ENCODE measurements around the gene DAB2. TPM values are rescaled to one million over a fixed set of nuclear protein-coding genes. Genes with fewer than 3 reads are reported as not detected.
"Not testable (repeated sequence)": the region's sequence is repeated elsewhere in the genome, so short reads cannot be mapped to it uniquely, and the experiment has no call there.

Gene DAB2
- total and polyA plus RNA-seq, 2 experiments from 2014 or later = 266 to 533 TPM

- no peaks in the 10 kb centered on the region for H3K27me3 ChIP-seq (replicated peaks; ENCODE audit: insufficient read depth)
- TF ChIP-seq EZH2 (IDR thresholded peaks at IDR 0.05; ENCODE audit: insufficient read depth, poor library complexity, severe bottlenecking) = no peak
- TF ChIP-seq EZH2phosphoT487 (IDR thresholded peaks at IDR 0.05; ENCODE audit: insufficient read depth, low read depth) = no peak
- no peak overlapping the region for H2AFZ ChIP-seq
- H3K9me3 ChIP-seq (ENCODE audit: low read depth) = no peaks in the 10 kb centered on the region
- no peaks in the 10 kb centered on the region for H3F3A ChIP-seq (ENCODE audit: insufficient read depth)
- in situ Hi-C loops (cut with MboI) = no loop called here
- no peak overlapping the region for H3K9ac ChIP-seq
- H3K27ac ChIP-seq = no peak overlapping the region
- H3K4me3 ChIP-seq = no peak overlapping the region
- H3K4me2 ChIP-seq (ENCODE audit: unreplicated experiment) = no peak overlapping the region
- H3K4me1 ChIP-seq (ENCODE audit: insufficient read depth) = peaks cover 6% of the 10 kb centered on the region; the same call in 1 of the 2 replicates
- no peak for DNase-seq
- no peaks in the 10 kb centered on the region for H4K20me1 ChIP-seq (ENCODE audit: insufficient read depth)
- H3K36me3 ChIP-seq (ENCODE audit: low read depth) = no peaks in the 10 kb centered on the region
- no peaks in the 10 kb centered on the region for H3K79me2 ChIP-seq (ENCODE audit: insufficient read depth)
- WGBS, 2 experiments (ENCODE audit: low coverage in 1 of 2, low lambda C conversion rate in 2 of 2, missing lambda C conversion rate in 2 of 2) = 7 to 9% methylated on average over 1 of the region's 1 CpG
- no peaks in the 10 kb centered on the region for H3K9me2 ChIP-seq (ENCODE audit: insufficient read depth)
Observed at GRCh38 chr5:39337252-39337915, 87.4 kb downstream of the DAB2 start.

- H3K9ac ChIP-seq; H3K4me2 ChIP-seq (ENCODE audit: unreplicated experiment); H3K9me3 ChIP-seq (ENCODE audit: low read depth); H3K9me2 ChIP-seq (ENCODE audit: insufficient read depth); H3K4me1 ChIP-seq (ENCODE audit: insufficient read depth); H3K79me2 ChIP-seq (ENCODE audit: insufficient read depth); H3K4me3 ChIP-seq; in situ Hi-C loops (cut with MboI); H3K27ac ChIP-seq; H3K36me3 ChIP-seq (ENCODE audit: low read depth); H3K27me3 ChIP-seq (replicated peaks; ENCODE audit: insufficient read depth); H3F3A ChIP-seq (ENCODE audit: insufficient read depth); H2AFZ ChIP-seq; H4K20me1 ChIP-seq (ENCODE audit: insufficient read depth); DNase-seq: not testable (repeated sequence)
- WGBS, 2 experiments (ENCODE audit: low coverage in 1 of 2, low lambda C conversion rate in 2 of 2, missing lambda C conversion rate in 2 of 2) = 80 to 82% methylated on average over 4 to 16 of the region's 27 CpGs
Observed at GRCh38 chr5:39334296-39334695, 90.5 kb downstream of the DAB2 start.

GRCh38 chr5:39333104-39333503, 91.7 kb downstream of the DAB2 start:
- no peaks in the 10 kb centered on the region for H3K4me1 ChIP-seq (ENCODE audit: insufficient read depth)
- H3K9me3 ChIP-seq (ENCODE audit: low read depth) = no peaks in the 10 kb centered on the region
- TF ChIP-seq EZH2 (IDR thresholded peaks at IDR 0.05; ENCODE audit: insufficient read depth, poor library complexity, severe bottlenecking) (no peak), EZH2phosphoT487 (IDR thresholded peaks at IDR 0.05; ENCODE audit: insufficient read depth, low read depth) (no peak)
- no peak overlapping the region for H3K9ac ChIP-seq
- H3K9me2 ChIP-seq (ENCODE audit: insufficient read depth) = no peaks in the 10 kb centered on the region
- no peaks in the 10 kb centered on the region for H4K20me1 ChIP-seq (ENCODE audit: insufficient read depth)
- H3K4me2 ChIP-seq (ENCODE audit: unreplicated experiment) = no peak overlapping the region
- H3K27me3 ChIP-seq (replicated peaks; ENCODE audit: insufficient read depth) = no peaks in the 10 kb centered on the region
- no peak overlapping the region for H2AFZ ChIP-seq
- H3K36me3 ChIP-seq (ENCODE audit: low read depth) = no peaks in the 10 kb centered on the region
- H3K27ac ChIP-seq = no peak overlapping the region
- no peaks in the 10 kb centered on the region for H3F3A ChIP-seq (ENCODE audit: insufficient read depth)
- no peaks in the 10 kb centered on the region for H3K79me2 ChIP-seq (ENCODE audit: insufficient read depth)
- H3K4me3 ChIP-seq = no peak overlapping the region
- 88 to 97% methylated on average over 1 of the region's 1 CpG for WGBS, 2 experiments (ENCODE audit: low coverage in 1 of 2, low lambda C conversion rate in 2 of 2, missing lambda C conversion rate in 2 of 2)
- in situ Hi-C loops (cut with MboI) = no loop called here
- DNase-seq = no peak

GRCh38 chr5:39331861-39332381, 92.9 kb downstream of the DAB2 start:
- peak; percentile 46 for DNase-seq
- Histone ChIP-seq H3K27me3 (replicated peaks; ENCODE audit: insufficient read depth) (no peaks in the 10 kb centered on the region), H3K4me3 (no peak overlapping the region), H3K4me2 (ENCODE audit: unreplicated experiment) (no peak overlapping the region), H3K36me3 (ENCODE audit: low read depth) (no peaks in the 10 kb centered on the region), H3K27ac (no peak overlapping the region), H3K4me1 (ENCODE audit: insufficient read depth) (no peaks in the 10 kb centered on the region), H3K79me2 (ENCODE audit: insufficient read depth) (no peaks in the 10 kb centered on the region), H3F3A (ENCODE audit: insufficient read depth) (no peaks in the 10 kb centered on the region), H3K9ac (no peak overlapping the region), H4K20me1 (ENCODE audit: insufficient read depth) (no peaks in the 10 kb centered on the region), H2AFZ (no peak overlapping the region), H3K9me3 (ENCODE audit: low read depth) (no peaks in the 10 kb centered on the region), H3K9me2 (ENCODE audit: insufficient read depth) (no peaks in the 10 kb centered on the region)
- in situ Hi-C loops (cut with MboI) = no loop called here
- 8 to 12% methylated on average over 2 of the region's 2 CpGs for WGBS, 2 experiments (ENCODE audit: low coverage in 1 of 2, low lambda C conversion rate in 2 of 2, missing lambda C conversion rate in 2 of 2)
- TF ChIP-seq EZH2phosphoT487 (IDR thresholded peaks at IDR 0.05; ENCODE audit: insufficient read depth, low read depth) = no peak
- no peak for TF ChIP-seq EZH2 (IDR thresholded peaks at IDR 0.05; ENCODE audit: insufficient read depth, poor library complexity, severe bottlenecking)
